GM12878 (cell line): Measurements from ENCODE around the gene KPNA5. TPM values are rescaled to one million over a fixed set of nuclear protein-coding genes. Genes with fewer than 3 reads are reported as not detected.

Source experiments
- ATAC-seq: fragments of 200-7000 bp; cut with Tn5 transposase; 3 replicates; pipeline ENCODE4 v1.9.1; 2020; ENCODE audit warnings: mild to moderate bottlenecking, moderate library complexity
- BruUV-seq: library from RNA; stranded (reverse); fragments of 400-500 nt; replicated peaks from 2 replicates; lab custom pipeline; 2021; lab: Mats Ljungman, UMichigan
- CTCF ChIA-PET: fragments of 300-600 bp; sonication (Branson Sonifier 250); formaldehyde crosslinking; extraction: SDS; loops from one replicate; lab custom pipeline; 2021; ENCODE audit warnings: inconsistent platforms; lab: Yijun Ruan, JAX
- POLR2A ChIA-PET: fragments of 350-600 bp; formaldehyde crosslinking; extraction: SDS; loops from one replicate; lab custom pipeline; 2021; ENCODE audit warnings: inconsistent platforms; lab: Charles Lee
- RAD21 ChIA-PET: fragments of 300-600 bp; sonication (Branson Sonifier 250); formaldehyde crosslinking; loops from one replicate; lab custom pipeline; 2023; ENCODE audit warnings: antibody characterized with exemption; ENCODE audit not compliant: unreplicated experiment; lab: Charles Lee
- SMC1A ChIA-PET: fragments of 300-600 bp; sonication (Branson Sonifier 250); formaldehyde crosslinking; loops from one replicate; lab custom pipeline; 2023; ENCODE audit not compliant: unreplicated experiment, uncharacterized antibody; lab: Charles Lee
- DNase-seq: peaks from one replicate; pipeline ENCODE4 v3.0.0-alpha.2; 2011; ENCODE audit warnings: low read depth, low spot score
- FAIRE-seq: peaks from 3 replicates; lab custom pipeline; 2011; peaks lifted over from hg19 to GRCh38; lab: Jason Lieb, UNC
- H2AFZ ChIP-seq: 2 replicates; pipeline ENCODE4 v1.6.0; 2011; ENCODE audit warnings: low read depth, low read length, control low read depth; ENCODE audit not compliant: control insufficient read depth
- H3K27ac ChIP-seq: 2 replicates; pipeline ENCODE4 v1.5.1; 2011; ENCODE audit warnings: control low read depth; ENCODE audit not compliant: control insufficient read depth, insufficient read depth
- H3K27me3 ChIP-seq, 2 experiments: replicated peaks in 1 of 2; 2 replicates each; pipeline versions ENCODE4 v1.6.0 to v1.6.1; 2011; ENCODE audit warnings: low read length in 1 of 2; ENCODE audit not compliant: control insufficient read depth in 2 of 2, insufficient read depth in 2 of 2
- H3K36me3 ChIP-seq, 2 experiments: 2 replicates each; pipeline ENCODE4 v1.5.1; 2011; ENCODE audit warnings: low read length in 1 of 2; ENCODE audit not compliant: control insufficient read depth in 2 of 2, insufficient read depth in 2 of 2
- H3K4me1 ChIP-seq: 2 replicates; pipeline ENCODE4 v1.6.1; 2011; ENCODE audit warnings: mild to moderate bottlenecking, low read length, moderate library complexity, mixed read lengths; ENCODE audit not compliant: control insufficient read depth, insufficient read depth
- H3K4me2 ChIP-seq: 2 replicates; pipeline ENCODE4 v1.6.0; 2011; ENCODE audit warnings: control low read depth; ENCODE audit not compliant: control insufficient read depth, insufficient read depth
- H3K4me3 ChIP-seq: fragments of 200-600 bp; sonication (generic); 2 replicates; pipeline ENCODE4 v1.5.1; 2016
- H3K79me2 ChIP-seq: 2 replicates; pipeline ENCODE4 v1.6.0; 2011; ENCODE audit warnings: low read length; ENCODE audit not compliant: control insufficient read depth, insufficient read depth
- H3K9ac ChIP-seq: 2 replicates; pipeline ENCODE4 v1.8.0; 2011; ENCODE audit warnings: low read length, control low read depth, mixed read lengths; ENCODE audit not compliant: control insufficient read depth, insufficient read depth
- H3K9me3 ChIP-seq: replicated peaks from 3 replicates; pipeline ENCODE4 v1.5.1; 2011; ENCODE audit warnings: mild to moderate bottlenecking, low read length; ENCODE audit not compliant: control insufficient read depth, insufficient read depth
- H4K20me1 ChIP-seq: 2 replicates; pipeline ENCODE4 v1.6.0; 2011; ENCODE audit not compliant: control insufficient read depth, insufficient read depth
- HCFC1 ChIP-seq: fragments of 150-350 bp; IDR thresholded peaks from 2 replicates; pipeline ENCODE4 v1.6.1; 2014; ENCODE audit warnings: low read length
- NFXL1 ChIP-seq: fragments of 450-650 bp; IDR thresholded peaks from 2 replicates; pipeline ENCODE4 v1.6.1; 2017; ENCODE audit warnings: antibody characterized with exemption, mild to moderate bottlenecking, borderline replicate concordance
- RAD51 ChIP-seq: fragments of 450-650 bp; IDR thresholded peaks from 2 replicates; pipeline ENCODE4 v1.6.1; 2016; ENCODE audit warnings: moderate library complexity, mild to moderate bottlenecking, inconsistent platforms
- RCOR1 ChIP-seq: conservative IDR thresholded peaks from 2 replicates; pipeline ENCODE4 v1.6.1; 2012; ENCODE audit warnings: low read depth, low read length, improper control_type of control experiment
- SUZ12 ChIP-seq: fragments of 200-600 bp; sonication (generic); IDR thresholded peaks from one replicate; pipeline ENCODE4 v1.6.1; 2018; ENCODE audit warnings: antibody characterized with exemption, mild to moderate bottlenecking; ENCODE audit not compliant: unreplicated experiment
- in situ Hi-C: fragments of 300-500 bp; cut with MboI; formaldehyde crosslinking; loops from 9 replicates; pipeline ENCODE4 v1.14.3; 2018; ENCODE audit warnings: mixed read lengths
- intact Hi-C: fragments of 100-400 bp; cut with micrococcal nuclease; formaldehyde crosslinking; loops from one replicate; pipeline ENCODE4 v1.14.2; 2022; ENCODE audit not compliant: unreplicated experiment
- polyA plus RNA-seq, 11 experiments: library from polyadenylated mRNA; depleted of rRNA in 4 of 11; unstranded in 6 of 11; stranded (reverse) in 5 of 11; fragments of >200 nt; fragmentation: Nextera tagmentation in 4 of 11; fragmentation: Illumina TruSeq in 1 of 11; extraction: Ambion mirVana in 4 of 11; extraction: Trizol in 1 of 11; gene quantifications; 1 replicate in 1 of 11; 2 replicates in 10 of 11; pipeline versions ENCODE4 v1.2.1 to v1.2.3, GENCODE V29; 2011 to 2016; ENCODE audit warnings: inconsistent platforms in 2 of 11, missing spikeins in 2 of 11, low read depth in 1 of 11
- total RNA-seq, 4 experiments: library from RNA; depleted of rRNA in 3 of 4; stranded (reverse); fragments of >200 nt in 3 of 4; fragmentation: Illumina TruSeq in 1 of 4; extraction: Trizol in 1 of 4; gene quantifications; 2 replicates each; pipeline versions ENCODE4 v1.2.1 to v1.2.3, GENCODE V29; 2013 to 2021
- TF ChIP-seq, protein P1 (sequence below): fragments of 450-650 bp; IDR thresholded peaks from 2 replicates; pipeline ENCODE4 v1.6.1; 2017; ENCODE audit warnings: borderline replicate concordance

The KPNA5 gene
- total and polyA plus RNA-seq, 10 of the 15 experiments (the other 5 are each of a cell fraction or from before 2014, with no cell fraction given) = 1.9 to 7.6 (median 4.5) TPM

DNA sequence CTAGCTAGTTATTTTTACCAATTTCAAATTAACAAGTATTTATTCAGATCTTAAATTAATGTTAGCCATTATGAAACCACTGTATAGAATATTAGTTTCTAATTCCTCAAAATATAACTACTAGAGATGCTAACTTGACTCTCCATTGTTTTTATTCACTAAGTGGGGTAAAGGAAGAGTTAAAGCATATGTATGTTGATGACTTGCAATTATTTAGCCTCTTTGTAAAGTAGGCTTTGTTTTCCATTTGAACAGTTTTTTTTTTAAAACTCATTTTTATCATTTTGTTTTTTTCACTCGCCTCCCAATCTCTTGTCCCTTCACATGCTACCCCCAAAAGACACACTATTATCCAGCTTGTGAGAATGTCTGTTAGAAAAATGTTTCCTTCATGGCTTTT, 81.2 kb downstream of the KPNA5 start (continued):
- TF ChIP-seq, protein P1, sequence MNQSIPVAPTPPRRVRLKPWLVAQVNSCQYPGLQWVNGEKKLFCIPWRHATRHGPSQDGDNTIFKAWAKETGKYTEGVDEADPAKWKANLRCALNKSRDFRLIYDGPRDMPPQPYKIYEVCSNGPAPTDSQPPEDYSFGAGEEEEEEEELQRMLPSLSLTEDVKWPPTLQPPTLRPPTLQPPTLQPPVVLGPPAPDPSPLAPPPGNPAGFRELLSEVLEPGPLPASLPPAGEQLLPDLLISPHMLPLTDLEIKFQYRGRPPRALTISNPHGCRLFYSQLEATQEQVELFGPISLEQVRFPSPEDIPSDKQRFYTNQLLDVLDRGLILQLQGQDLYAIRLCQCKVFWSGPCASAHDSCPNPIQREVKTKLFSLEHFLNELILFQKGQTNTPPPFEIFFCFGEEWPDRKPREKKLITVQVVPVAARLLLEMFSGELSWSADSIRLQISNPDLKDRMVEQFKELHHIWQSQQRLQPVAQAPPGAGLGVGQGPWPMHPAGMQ = no peak
- TF ChIP-seq RAD51 (no peak), RCOR1 (no peak)

DNA sequence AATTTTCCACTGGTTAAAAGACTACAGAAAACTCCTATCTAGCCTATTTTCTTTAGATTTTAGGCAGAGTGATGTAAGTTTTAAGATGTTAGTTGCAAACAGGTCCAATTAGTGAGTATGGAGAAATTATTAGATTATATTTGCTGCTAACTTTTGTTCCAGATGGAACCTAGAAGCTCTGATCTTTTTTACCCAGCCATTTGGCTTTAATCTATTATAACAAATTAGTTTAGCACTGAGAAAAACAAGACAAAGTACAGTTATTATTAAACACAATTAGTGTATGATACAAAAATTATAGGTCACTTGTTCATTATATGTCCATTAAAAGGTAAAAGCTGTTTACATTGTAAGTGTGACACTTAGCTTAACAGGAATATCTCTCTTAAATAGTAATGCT, 82.0 kb downstream of the KPNA5 start:
- no peaks in the 10 kb centered on the region for H3K79me2 ChIP-seq
- RAD21 ChIA-PET = interaction anchor here (0.9 kb wide), 1 partner anchor 22 kb away, joined by 3 read pairs; no protein-coding TSS in a partner anchor
- no peaks in the 10 kb centered on the region for H4K20me1 ChIP-seq
- H3K4me1 ChIP-seq = no peaks in the 10 kb centered on the region
- BruUV-seq = no TSS peak
- POLR2A ChIA-PET = no interaction called here
- SMC1A ChIA-PET = interaction anchor here (0.6 kb wide), 1 partner anchor 153 kb away, joined by 4 read pairs; no protein-coding TSS in a partner anchor
- peaks cover 0 to 13% of the 10 kb centered on the region in 2 experiments; a peak in 3 of 4 replicates for H3K27me3 ChIP-seq
- no peak overlapping the region for H2AFZ ChIP-seq
- no peak for FAIRE-seq
- no peak for DNase-seq
- H3K4me2 ChIP-seq = no peak overlapping the region
- no peaks in the 10 kb centered on the region for H3K36me3 ChIP-seq
- H3K9me3 ChIP-seq = no peaks in the 10 kb centered on the region
- no peak overlapping the region for H3K9ac ChIP-seq
- no peak overlapping the region for H3K4me3 ChIP-seq
- ATAC-seq = no peak
- no peak overlapping the region for H3K27ac ChIP-seq
- TF ChIP-seq NFXL1 (no peak), HCFC1 (no peak), SUZ12 (no peak)
- in situ Hi-C loops (no loop called here), intact Hi-C loops (no loop called here)
- CTCF ChIA-PET = no interaction called here
